ENCODE measurements around the gene DAAM1.
A peak's percentile ranks its signal among the peaks of the same experiment; 100 is the strongest.

DAAM1 gene

GRCh38 chr14:59349258-59349701 is 160.8 kb downstream of the DAAM1 start:
- H3K4me3 ChIP-seq (ENCODE audit: low read length): no peak overlapping the region
- TF ChIP-seq, protein P1, sequence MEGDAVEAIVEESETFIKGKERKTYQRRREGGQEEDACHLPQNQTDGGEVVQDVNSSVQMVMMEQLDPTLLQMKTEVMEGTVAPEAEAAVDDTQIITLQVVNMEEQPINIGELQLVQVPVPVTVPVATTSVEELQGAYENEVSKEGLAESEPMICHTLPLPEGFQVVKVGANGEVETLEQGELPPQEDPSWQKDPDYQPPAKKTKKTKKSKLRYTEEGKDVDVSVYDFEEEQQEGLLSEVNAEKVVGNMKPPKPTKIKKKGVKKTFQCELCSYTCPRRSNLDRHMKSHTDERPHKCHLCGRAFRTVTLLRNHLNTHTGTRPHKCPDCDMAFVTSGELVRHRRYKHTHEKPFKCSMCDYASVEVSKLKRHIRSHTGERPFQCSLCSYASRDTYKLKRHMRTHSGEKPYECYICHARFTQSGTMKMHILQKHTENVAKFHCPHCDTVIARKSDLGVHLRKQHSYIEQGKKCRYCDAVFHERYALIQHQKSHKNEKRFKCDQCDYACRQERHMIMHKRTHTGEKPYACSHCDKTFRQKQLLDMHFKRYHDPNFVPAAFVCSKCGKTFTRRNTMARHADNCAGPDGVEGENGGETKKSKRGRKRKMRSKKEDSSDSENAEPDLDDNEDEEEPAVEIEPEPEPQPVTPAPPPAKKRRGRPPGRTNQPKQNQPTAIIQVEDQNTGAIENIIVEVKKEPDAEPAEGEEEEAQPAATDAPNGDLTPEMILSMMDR (IDR thresholded peaks at IDR 0.05; ENCODE audit: insufficient read depth, low read depth, low read length, missing control alignments): no peak
- DNase-seq (ENCODE audit: low read depth): no peak

GRCh38 chr14:59352961-59353360 is 164.5 kb downstream of the DAAM1 start:
- DNase-seq (ENCODE audit: low read depth): peak; percentile 39
- H3K4me3 ChIP-seq (ENCODE audit: low read length): no peak overlapping the region
- TF ChIP-seq, protein P1 (IDR thresholded peaks at IDR 0.05; ENCODE audit: insufficient read depth, low read depth, low read length, missing control alignments): no peak

GRCh38 chr14:59354666-59355065 is 166.2 kb downstream of the DAAM1 start:
- peak; percentile 96 for DNase-seq (ENCODE audit: low read depth)
- no peak overlapping the region for H3K4me3 ChIP-seq (ENCODE audit: low read length)
- TF ChIP-seq, protein P1 (IDR thresholded peaks at IDR 0.05; ENCODE audit: insufficient read depth, low read depth, low read length, missing control alignments): no peak

DNA sequence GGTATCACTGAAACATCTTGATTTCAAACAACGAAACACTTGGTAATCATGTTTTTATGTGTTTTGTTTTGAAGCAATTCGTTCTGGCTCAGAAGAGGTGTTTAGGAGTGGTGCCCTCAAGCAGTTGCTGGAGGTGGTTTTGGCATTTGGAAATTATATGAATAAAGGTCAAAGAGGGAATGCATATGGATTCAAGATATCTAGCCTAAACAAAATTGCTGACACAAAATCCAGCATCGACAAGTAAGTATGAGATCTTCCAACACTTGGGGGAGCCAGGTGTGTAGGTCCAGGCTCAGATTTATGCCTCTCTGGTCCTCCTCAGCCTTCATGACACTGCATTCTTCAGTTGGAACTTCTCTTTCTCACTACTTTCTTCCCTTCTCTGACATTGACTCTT is 166.6 kb downstream of the DAAM1 start:
- H3K4me3 ChIP-seq (ENCODE audit: low read length): no peak overlapping the region
- TF ChIP-seq, protein P1 (IDR thresholded peaks at IDR 0.05; ENCODE audit: insufficient read depth, low read depth, low read length, missing control alignments): no peak
- no peak for DNase-seq (ENCODE audit: low read depth)

DNA sequence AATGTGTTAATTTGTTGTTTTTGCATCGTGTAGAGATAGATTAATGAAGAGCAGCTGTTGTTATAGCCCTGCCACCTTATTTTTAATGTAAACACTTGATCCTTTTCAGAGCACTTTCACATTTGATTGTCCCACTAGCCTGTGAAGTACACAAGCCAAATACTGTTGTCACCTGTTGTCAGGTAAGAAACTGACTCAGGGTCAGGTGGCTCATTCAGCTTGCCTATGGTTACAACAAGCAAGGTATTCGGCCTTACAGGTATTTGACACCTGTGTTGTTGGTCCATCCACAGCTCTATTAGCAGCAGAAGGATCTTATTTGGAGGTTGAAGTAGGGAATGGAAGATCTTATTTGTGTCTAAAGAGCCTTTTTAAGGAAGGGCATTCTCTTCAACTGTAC is 167.8 kb downstream of the DAAM1 start:
- DNase-seq (ENCODE audit: low read depth): peak; percentile 45
- TF ChIP-seq, protein P1 (IDR thresholded peaks at IDR 0.05; ENCODE audit: insufficient read depth, low read depth, low read length, missing control alignments): no peak
- H3K4me3 ChIP-seq (ENCODE audit: low read length): no peak overlapping the region

DNA sequence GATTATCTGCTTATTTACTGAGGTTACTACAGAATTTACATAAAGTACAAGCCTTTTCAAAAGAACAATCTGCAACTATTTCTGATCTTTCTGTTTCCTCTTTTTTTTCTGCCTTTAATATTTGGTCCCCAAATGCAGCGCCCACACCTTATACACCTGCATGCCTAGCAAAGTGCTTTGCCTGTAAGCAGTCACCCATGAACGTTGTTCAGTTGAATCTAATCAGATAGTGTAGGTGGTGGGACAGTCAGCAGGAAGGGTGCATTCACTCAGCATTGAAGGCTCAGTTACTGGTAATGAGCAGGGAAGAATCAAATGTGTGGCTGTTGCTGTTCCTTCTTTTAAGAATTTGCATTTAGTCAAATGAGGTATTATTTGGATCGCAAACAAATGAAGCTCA is 168.3 kb downstream of the DAAM1 start:
- no peak for DNase-seq (ENCODE audit: low read depth)
- TF ChIP-seq, protein P1 (IDR thresholded peaks at IDR 0.05; ENCODE audit: insufficient read depth, low read depth, low read length, missing control alignments): no peak
- no peak overlapping the region for H3K4me3 ChIP-seq (ENCODE audit: low read length)

GRCh38 chr14:59358102-59358501 is 169.6 kb downstream of the DAAM1 start:
- TF ChIP-seq, protein P1 (IDR thresholded peaks at IDR 0.05; ENCODE audit: insufficient read depth, low read depth, low read length, missing control alignments): no peak
- peak; percentile 86 for DNase-seq (ENCODE audit: low read depth)
- no peak overlapping the region for H3K4me3 ChIP-seq (ENCODE audit: low read length)
